NCI-H1930 (cell line): ENCODE measurements around the gene SKIDA1.

Experiments used
- DNase-seq, 2 experiments: peaks; one replicate each; lab custom pipeline; 2025; lab: John Stamatoyannopoulos, UW

SKIDA1 gene

DNA sequence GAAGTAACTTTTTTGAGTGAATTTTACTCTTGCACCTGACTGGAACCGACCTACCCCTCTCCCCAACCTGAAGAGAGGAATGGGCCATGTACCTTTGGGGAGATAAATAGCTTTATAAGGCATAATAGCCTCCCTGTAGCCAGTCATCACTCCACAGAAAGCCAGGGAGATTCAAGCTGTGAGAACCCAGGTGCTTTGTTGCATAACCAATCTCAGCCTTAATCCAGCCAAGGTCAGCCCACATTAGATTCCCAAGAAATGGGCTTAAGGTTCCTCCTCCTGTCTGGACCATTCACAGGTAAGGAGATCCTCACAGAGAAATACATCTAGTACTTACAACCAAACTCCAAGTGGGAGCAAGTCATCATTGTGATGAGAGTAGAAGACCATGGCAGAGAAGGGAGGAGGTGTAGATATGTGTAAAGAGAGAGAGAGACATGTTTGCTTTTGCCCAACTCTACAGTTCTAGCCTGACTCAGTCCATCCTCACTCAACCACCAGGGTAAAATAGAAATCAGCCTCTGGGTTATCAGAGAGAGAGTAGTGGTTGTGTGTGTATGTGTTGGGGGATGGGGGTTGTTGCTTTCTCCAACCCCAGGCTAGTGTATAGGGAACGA lies 23.6 kb downstream of the SKIDA1 start:
- no peak for DNase-seq

DNA sequence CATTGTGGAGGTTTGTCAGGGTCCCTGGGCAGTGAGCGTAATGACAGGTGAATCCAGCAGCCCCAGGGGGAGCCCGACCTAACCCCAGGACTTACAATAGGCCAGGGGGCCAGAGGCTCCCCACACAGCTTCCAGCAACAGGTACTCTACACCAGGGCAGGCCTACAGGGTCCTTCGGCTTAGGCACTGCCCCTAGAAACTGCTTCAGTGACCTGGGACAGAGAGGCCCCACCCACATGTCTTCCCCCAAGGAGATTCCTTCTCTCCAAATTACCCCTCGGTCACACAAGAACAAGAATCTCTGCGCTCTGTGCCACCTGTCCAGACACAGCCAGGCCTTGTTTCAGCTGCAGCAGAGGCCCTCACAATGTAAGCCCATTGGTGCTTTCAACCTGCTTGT lies 24.4 kb downstream of the SKIDA1 start:
- no peak for DNase-seq

- no peak for DNase-seq
Observed at GRCh38 chr10:21500578-21500910, 24.9 kb downstream of the SKIDA1 start.

- no peak for DNase-seq
Observed at GRCh38 chr10:21499701-21500577, 25.5 kb downstream of the SKIDA1 start.

DNA sequence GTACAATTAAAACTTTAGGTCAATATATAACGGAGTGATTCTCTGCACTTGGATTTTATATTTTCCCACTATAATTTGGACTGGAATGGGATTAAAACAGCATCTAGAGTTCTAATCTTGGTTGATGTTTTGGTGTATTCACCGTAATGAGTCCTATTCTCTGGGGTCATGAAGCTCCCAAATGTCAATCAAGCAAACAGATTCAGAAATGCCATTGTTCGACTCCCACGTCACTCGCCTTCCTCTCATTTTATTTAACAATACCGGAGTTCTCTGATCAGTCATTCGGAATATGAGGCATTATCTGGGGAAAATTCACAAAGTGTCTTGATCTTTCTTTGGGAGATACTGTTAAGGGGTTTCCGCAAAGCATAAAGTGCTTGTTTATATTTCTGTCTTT lies 26.5 kb downstream of the SKIDA1 start:
- DNase-seq: no peak

DNA sequence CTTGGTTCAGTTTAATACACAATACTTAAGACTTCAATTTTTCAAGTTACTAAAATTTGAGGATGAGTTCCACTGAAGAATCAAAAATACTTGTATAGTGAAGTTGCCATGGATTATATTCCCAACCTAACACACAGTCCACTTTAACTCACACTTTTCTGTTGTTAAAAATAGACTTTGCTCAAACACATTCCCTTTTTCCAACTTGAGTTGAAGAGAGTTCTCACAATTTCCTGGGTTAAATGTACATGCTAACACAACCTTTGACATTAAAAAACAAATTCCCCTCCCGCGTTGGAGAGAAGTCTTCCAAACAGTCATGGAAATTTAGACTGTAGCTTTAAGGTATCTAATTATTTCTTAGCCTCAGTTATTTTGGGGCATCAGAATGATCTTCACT lies 27.1 kb downstream of the SKIDA1 start:
- DNase-seq: no peak

DNA sequence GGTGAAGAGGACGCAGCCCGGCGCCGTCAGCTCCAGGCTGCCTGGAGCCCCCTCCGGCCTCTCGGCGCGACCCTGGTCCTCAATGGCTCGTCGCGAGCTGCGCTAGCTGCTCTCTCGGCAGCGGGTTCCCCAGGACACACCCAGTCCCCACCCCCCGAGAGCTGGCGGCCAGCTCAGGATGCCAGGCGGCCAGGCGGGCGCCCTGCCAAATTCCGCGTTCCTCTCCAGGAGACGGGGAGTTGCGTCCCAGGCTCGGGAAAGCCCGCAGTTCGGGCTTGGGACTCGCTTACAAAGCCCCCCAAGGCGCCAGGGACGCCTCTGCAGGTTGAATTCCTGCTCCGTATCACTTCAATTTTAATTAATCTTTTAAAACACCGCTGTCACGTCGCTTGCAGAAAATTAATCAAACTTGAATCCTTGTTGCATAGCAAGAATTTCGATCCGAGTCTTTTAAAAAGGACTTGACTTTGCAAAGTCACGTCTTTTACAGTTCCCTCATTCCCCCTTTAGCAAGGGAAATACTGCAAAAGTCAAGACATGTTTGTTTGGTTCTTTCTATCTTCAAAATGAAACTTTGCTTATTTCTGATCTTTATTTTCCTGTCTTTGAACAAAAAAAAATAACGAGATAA lies 28.2 kb downstream of the SKIDA1 start:
- peak in 1 of 2 experiments; percentile 11 for DNase-seq

GRCh38 chr10:21496343-21497176 lies 28.9 kb downstream of the SKIDA1 start:
- peak; percentile 3 to 34 for DNase-seq

DNA sequence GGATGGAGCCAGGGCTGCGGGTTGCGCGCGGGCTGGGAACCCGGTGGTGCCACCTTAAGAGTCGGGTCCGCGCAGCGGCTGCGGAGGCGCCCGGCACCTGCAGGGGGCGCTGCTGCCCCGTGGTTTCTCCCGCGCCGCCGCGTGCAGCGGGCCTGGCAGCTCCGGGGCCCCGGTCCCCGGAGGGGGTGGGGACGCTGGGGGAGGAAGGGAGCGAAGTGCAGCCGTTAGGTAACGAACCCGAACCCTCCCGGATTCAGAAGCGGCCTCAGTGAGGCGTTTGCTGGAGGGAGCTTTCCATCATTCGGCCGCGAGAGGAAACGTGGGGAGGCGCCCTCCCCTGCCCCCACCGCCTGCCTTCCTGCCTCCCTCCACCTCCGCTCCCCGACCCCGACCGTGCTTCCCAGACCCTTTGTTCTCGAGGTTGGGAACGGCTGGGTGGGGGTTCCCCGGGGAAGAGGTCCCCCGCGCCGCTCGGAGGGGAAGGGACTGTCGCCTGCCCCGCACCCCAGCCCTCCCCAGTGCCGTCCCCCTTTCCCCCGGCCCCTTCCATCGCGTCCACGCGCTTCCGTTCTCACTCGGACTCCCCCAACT lies 29.6 kb downstream of the SKIDA1 start:
- DNase-seq: peak; percentile 28 to 30

DNA sequence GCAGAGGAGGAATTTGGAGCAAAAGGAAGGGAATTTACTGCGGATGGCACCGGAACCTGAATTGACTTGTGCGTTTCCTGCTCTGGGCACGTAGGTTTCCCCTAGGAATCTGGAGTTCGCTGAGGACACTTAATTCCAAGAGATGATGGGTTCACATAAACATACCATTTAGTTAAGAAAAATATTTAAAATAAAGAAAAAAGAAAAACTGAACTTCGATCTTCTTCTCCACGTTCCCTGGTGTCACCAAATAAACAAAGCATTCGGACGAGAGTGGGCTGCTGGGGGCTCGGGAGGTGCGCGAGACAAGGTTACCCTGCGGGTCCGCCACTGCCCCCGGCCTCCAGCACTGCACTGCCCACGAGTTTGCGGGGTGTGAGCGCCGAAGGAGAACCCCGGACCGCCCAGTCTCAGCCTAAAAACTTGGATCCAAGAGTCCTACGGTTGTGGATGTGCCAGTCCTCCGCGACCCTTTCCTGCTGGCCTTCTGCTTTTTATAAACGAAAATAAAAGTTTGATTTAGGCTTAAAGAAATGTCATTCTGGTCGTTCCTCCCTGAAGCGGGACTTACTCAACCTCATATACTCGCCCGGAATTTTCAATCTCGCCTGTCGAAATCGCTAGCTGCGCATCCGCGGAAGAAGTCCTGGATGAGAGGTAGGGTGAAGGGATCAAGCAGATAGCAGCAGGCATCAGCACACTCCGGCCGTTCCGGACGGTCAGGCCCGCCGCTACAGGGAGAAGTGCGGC lies 30.3 kb downstream of the SKIDA1 start:
- no peak for DNase-seq

- no peak for DNase-seq
Observed at GRCh38 chr10:21494191-21495001, 31.1 kb downstream of the SKIDA1 start.

- no peak for DNase-seq
Observed at GRCh38 chr10:21493784-21494183, 31.7 kb downstream of the SKIDA1 start.

GRCh38 chr10:21492421-21492820 lies 33.1 kb downstream of the SKIDA1 start:
- DNase-seq: no peak

DNA sequence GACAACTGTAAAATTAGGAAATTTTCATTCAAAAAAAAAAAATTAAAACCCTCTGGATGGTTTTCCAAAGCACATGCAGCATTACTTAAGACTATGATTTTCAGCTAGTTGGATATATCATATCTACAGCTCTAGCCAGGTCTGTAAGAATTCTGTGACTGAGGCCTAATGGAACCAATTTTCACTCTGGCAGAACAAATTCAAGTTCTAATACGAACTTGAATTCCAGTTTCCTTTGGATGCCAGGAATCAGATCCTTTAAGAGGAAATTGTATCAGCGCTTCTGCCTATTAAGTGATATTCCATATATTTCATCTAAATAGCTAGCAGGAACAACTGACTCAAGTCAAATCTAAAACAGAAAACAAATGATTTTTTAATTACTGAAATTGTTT lies 34.8 kb downstream of the SKIDA1 start:
- no peak for DNase-seq

DNA sequence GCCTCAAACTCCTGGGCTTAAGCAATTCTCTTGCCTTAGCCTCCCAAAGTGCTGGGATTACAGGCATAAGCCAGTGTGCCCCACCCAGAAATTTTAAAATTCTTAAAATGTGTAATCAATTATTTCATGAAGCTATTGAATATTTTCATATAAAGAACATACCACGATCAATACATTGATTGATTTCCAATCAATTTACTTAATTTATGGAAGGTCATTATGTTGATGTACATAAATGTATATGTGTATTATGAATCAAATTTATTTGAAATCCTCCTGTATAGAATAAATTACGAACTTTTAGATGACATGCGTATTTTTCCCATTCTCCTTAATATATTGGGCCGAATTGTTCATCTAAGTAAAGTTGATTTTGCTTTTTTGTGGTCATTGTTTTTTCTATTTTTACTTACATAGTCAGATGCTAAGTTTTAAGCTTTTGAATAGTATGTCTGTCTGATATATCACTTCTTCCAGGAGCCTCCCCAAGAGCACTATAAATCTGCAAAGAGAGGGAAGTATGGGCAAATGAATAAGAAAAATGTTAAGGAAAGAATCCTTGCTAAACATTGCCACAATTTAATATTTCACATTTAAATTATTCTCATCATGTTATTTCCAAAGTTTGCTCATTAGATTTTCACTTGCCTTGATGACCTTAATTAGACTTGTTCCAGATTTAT lies 35.3 kb downstream of the SKIDA1 start:
- no peak for DNase-seq

DNA sequence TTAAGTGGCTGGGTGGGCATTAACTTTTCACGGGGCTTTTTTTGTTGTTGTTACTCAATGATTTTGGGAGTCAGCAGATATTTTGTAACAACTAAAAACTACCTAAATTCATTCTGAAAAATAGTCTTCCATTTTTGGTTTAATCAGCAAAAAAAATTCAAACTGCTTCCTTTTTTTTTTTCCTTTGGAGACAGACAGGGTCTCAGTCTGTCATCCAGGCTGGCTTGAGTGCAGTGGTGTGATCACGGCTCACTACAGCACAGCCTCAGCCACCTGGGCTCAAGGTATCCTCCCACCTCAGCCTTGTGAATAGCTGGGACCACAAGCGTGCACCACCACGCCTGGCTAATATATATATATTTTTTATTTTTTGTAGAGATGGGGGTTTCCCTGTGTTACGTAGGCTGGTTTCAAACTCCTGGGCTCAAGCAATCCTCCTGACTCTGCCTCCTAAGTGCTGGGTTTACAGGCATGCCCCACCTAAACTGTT lies 36.5 kb downstream of the SKIDA1 start:
- DNase-seq: no peak

GRCh38 chr10:21488246-21488956 lies 37.1 kb downstream of the SKIDA1 start:
- no peak for DNase-seq

DNA sequence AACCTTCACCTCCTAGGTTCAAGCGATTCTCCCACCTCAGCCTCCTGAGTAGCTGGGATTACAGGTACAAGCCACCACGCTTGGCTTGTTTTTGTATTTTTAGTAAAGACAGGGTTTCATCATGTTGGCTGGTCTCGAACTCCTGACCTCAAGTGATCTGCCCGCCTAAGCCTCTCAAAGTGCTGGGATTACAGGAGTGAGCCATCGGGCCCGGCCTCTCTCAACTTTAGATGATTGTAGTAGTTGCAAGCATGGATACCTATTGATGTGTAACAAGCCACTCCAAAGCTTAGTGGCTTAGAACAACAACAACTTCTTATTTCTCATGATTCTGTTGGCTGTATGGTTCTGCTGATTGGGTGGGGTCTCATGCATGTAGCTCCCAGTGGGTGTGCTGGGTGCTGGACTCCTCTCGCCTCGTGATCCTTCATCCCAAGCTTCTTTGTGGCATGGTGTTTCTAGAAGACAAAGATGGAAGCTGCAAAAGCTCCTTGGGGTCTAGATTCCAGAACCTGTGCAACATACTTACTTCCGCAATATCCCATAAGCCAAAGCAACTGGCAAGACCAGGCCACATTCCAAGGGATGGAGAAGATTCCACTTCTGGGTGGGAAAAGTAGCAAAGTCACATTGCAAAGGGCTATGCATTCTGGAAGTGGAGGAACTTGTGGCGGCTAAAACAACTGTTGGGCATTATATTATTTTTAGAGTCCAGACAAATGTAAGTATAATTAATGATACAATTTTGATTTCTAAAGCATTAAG lies 37.9 kb downstream of the SKIDA1 start:
- no peak for DNase-seq
